Calu3 (cell line): ENCODE results near the gene SRR. TPM values are rescaled to one million over a fixed set of nuclear protein-coding genes. Genes with fewer than 3 reads are reported as not detected.

Experiments
- BruUV-seq: library from RNA; stranded (reverse); fragments of 400-500 nt; replicated peaks from 2 replicates; lab custom pipeline; 2021; lab: Mats Ljungman, UMichigan
- CTCF ChIA-PET: fragments of 300-600 bp; sonication (Branson Sonifier 250); formaldehyde crosslinking; loops from one replicate; lab custom pipeline; 2022; ENCODE audit warnings: antibody characterized with exemption; lab: Charles Lee
- DNase-seq: peaks from one replicate; pipeline ENCODE4 v3.0.0; 2022
- H3K27ac Mint-ChIP-seq: one replicate; pipeline ENCODE4 v1.8.0; 2022; ENCODE audit warnings: mixed read lengths; ENCODE audit not compliant: unreplicated experiment
- H3K27me3 Mint-ChIP-seq: one replicate; pipeline ENCODE4 v1.8.0; 2022; ENCODE audit warnings: mixed read lengths; ENCODE audit not compliant: unreplicated experiment
- H3K36me3 Mint-ChIP-seq: one replicate; pipeline ENCODE4 v1.8.0; 2022; ENCODE audit warnings: mild to moderate bottlenecking, moderate library complexity, mixed read lengths; ENCODE audit not compliant: insufficient read depth, unreplicated experiment
- H3K4me1 Mint-ChIP-seq: one replicate; pipeline ENCODE4 v1.8.0; 2022; ENCODE audit warnings: mild to moderate bottlenecking, low read depth, mixed read lengths; ENCODE audit not compliant: unreplicated experiment
- H3K4me3 Mint-ChIP-seq: one replicate; pipeline ENCODE4 v1.8.0; 2022; ENCODE audit warnings: mild to moderate bottlenecking, low read depth, moderate library complexity, mixed read lengths; ENCODE audit not compliant: unreplicated experiment
- H3K9me3 Mint-ChIP-seq: one replicate; pipeline ENCODE4 v1.8.0; 2022; ENCODE audit warnings: low read depth, mixed read lengths; ENCODE audit not compliant: unreplicated experiment
- CTCF ChIP-seq: fragments of 200-600 bp; IDR thresholded peaks from one replicate; pipeline ENCODE4 v1.8.0; 2022; ENCODE audit warnings: antibody characterized with exemption; ENCODE audit not compliant: unreplicated experiment
- intact Hi-C: fragments of 100-400 bp; cut with micrococcal nuclease; formaldehyde crosslinking; loops from one replicate; pipeline ENCODE4 v1.10.0; 2022; ENCODE audit not compliant: unreplicated experiment
- total RNA-seq: library from RNA; stranded (reverse); gene quantifications from 2 replicates; pipeline ENCODE4 v1.2.3, GENCODE V29; 2022

Gene SRR
- total RNA-seq, 1 experiment from 2014 or later = 6.4 TPM

GRCh38 chr17:2372681-2373080 is 68.9 kb downstream of the SRR start:
- H3K4me1 Mint-ChIP-seq = no peaks in the 10 kb centered on the region
- no peak overlapping the region for H3K4me3 Mint-ChIP-seq
- no peak for DNase-seq
- no peaks in the 10 kb centered on the region for H3K27me3 Mint-ChIP-seq
- no peak overlapping the region for H3K27ac Mint-ChIP-seq
- peaks cover 34% of the 10 kb centered on the region for H3K36me3 Mint-ChIP-seq
- CTCF ChIA-PET = no interaction called here
- BruUV-seq = no TSS peak
- no peak for TF ChIP-seq CTCF
- intact Hi-C loops = no loop called here
- no peaks in the 10 kb centered on the region for H3K9me3 Mint-ChIP-seq

GRCh38 chr17:2373179-2373578 is 69.4 kb downstream of the SRR start:
- Mint-ChIP-seq H3K27me3 (no peaks in the 10 kb centered on the region), H3K4me1 (no peaks in the 10 kb centered on the region), H3K9me3 (no peaks in the 10 kb centered on the region), H3K27ac (no peak overlapping the region), H3K4me3 (no peak overlapping the region), H3K36me3 (peaks cover 37% of the 10 kb centered on the region)
- CTCF ChIA-PET = no interaction called here
- no TSS peak for BruUV-seq
- no peak for DNase-seq
- intact Hi-C loops = no loop called here
- no peak for TF ChIP-seq CTCF

Other genes with a start within 250 kb of the SRR start
- 0.61 and 1.2 TPM in 2 replicates for gene HIC1, start 248.8 kb upstream of the SRR start, total RNA-seq
- gene SMG6, start 165 bp upstream of the SRR start, total RNA-seq = 13.0 and 13.5 TPM in 2 replicates
- gene TSR1, start 32.5 kb downstream of the SRR start, total RNA-seq = 34.3 and 36.2 TPM in 2 replicates
- gene SGSM2, start 33.6 kb downstream of the SRR start, total RNA-seq = 50.3 and 54.9 TPM in 2 replicates
- gene MNT, start 97.1 kb downstream of the SRR start, total RNA-seq = 32.1 and 34.8 TPM in 2 replicates
- 27.8 and 28.6 TPM in 2 replicates for gene METTL16, start 207.9 kb downstream of the SRR start, total RNA-seq